Measurements from ENCODE around the gene KDR. TPM values are rescaled to one million over a fixed set of nuclear protein-coding genes. Genes with fewer than 3 reads are reported as not detected.

The KDR gene
- total and polyA plus RNA-seq, 10 of the 15 experiments (the other 5 are each of a cell fraction or from before 2014, with no cell fraction given): 0.04 to 0.13 TPM; not detected in 8

GRCh38 chr4:55083735-55084134 lies 41.7 kb downstream of the KDR start (continued):
- no peak for TF ChIP-seq HDAC2 (IDR thresholded peaks at IDR 0.05)
- no peak for TF ChIP-seq SMAD5 (IDR thresholded peaks at IDR 0.05; ENCODE audit: low read depth)
- no peak for TF ChIP-seq BACH1 (IDR thresholded peaks at IDR 0.05; ENCODE audit: borderline replicate concordance)
- TF ChIP-seq SUPT20H (IDR thresholded peaks at IDR 0.05; ENCODE audit: borderline replicate concordance, control insufficient read depth, low read depth, low read length): no peak
- TF ChIP-seq E4F1 (IDR thresholded peaks at IDR 0.05; ENCODE audit: borderline replicate concordance, partially characterized antibody): no peak
- TF ChIP-seq ZNF217 (IDR thresholded peaks at IDR 0.05): no peak
- no peak for TF ChIP-seq BCLAF1 (IDR thresholded peaks at IDR 0.05)
- no peak for TF ChIP-seq CBFB (IDR thresholded peaks at IDR 0.05; ENCODE audit: low read depth)
- TF ChIP-seq PRDM15 (CRISPR knock-in tag; IDR thresholded peaks at IDR 0.05): no peak
- TF ChIP-seq SPI1 (IDR thresholded peaks at IDR 0.05; ENCODE audit: borderline replicate concordance, insufficient read depth, low read depth, low read length): no peak
- no peak for TF ChIP-seq ATF3 (IDR thresholded peaks at IDR 0.05; ENCODE audit: borderline replicate concordance, extremely low read depth, low read depth, low read length)
